SKM-1 (cell line): ENCODE data around the gene NAP1L4.

ENCODE experiments used
- DNase-seq: peaks from one replicate; lab custom pipeline; 2025; ENCODE audit not compliant: unreplicated experiment; lab: John Stamatoyannopoulos, UW

Gene NAP1L4

DNA sequence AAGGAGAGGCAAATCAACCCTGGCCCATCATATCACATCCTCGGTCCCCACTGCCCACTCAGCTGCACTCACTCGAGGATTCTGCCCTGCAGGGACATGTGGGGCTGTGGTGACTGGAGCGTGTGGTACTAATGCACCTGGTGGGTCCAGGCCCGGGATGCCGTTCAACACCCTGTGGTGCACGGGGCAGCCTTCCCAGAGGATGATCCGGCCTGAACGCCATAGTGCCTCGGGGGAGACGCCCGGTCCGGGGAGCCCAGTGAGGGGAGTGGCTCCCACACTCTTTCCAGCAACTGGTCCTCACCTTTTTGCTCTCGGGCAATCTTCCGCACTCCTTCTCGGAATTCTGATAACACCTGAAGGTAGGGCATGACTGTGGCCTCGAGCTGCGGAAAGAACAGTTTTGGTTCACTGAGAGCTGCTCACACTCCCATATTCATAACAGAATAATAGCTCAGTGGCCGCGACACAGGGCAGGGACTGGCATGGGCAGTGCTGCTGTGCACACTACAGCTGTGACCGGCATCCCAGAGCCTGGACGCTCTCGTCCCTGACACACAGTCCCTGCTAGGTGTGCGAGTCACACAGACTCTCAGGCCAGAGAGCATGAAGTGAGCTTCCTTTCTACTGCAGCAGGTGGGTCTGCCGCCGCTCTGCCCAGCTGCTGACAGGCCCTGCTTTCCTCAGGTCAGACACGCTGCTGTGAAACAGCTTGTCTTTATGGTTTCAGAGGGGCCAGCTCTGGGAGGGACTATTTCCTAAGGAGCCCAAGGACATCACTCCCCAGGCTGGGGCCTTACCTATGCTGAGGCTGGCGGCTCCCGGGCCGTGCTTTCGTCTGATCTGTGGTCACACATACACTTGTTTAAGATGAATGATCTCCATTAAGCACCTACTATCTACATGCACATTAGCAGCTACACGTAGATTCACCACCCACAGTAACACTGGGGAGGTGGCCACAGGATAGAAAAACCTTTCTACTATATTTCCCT, 20.1 kb upstream of the NAP1L4 start:
- DNase-seq = no peak

DNA sequence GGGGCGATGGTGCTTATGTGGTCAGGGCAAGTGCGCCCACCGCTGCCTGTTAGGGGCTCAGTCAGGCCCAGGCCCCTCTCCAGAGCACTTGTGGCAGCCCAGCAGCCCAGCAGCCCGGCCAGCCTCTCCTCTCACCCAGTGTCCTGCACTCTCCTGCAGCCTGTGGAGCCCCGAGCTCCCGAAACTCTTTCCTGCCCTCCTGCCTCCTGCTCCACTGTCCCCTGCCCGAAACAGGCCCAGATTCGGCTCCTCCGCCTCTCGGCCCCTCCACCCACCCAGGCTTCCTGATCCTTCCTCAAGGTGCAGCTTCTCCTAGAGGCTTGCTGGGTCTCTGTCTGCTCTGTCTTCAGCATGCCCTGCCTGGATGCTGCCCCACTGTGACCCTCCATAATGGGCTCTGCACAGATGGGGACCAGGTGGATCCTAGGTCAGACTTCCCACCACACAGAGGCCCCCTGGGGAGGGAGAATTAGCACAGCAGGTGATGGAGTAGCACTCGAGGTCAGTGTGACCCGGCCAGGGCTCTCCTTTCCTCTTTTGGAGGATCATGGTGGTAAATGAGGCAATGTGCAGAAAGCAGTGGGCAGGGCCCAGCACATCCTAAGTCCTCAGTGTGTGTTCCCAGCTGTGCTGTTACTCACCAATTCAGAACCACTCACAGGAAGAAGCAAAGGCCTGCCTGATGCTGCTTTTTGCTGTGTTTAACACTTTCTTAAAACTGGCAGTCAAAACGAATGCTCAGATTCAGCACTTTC, 18.6 kb upstream of the NAP1L4 start:
- DNase-seq = no peak

DNA sequence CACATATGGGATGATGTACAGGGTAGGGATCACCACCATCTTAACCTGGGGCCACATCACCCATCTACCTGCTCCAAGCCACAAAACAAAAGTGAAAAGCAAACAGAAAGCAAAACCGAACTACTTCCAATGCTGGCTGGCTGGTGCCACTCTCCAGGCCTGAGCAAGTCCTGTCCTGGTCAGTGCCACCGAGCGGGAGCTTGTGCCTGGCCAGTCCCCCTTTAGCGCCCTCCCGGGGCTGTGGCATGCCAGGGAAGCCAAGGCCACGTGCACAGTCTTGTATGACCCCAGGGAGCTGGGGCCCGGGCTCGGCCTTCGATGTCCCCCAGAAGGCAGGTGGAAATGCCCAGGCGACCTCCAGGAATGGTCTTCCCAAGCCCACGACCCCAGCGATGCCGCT, 17.9 kb upstream of the NAP1L4 start:
- no peak for DNase-seq

DNA sequence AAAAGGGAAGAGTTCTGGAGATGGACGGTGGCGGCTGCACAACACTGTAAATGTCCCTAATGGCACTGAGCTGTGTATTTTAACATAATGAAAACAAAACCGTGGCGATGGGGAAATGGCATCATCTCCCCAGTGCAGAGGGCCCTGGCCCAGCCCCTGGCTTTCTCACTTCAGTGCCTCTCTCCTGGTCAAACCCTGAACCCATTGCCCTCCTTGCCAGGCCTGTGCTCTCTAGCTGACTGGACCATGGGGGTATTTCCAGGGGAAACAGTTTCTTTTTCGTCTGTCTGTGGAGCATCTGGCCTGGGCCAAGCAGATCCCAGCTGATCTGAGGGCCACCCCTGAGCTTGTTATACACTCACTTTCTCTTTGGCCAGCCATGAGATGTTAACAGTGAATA, 17.4 kb upstream of the NAP1L4 start:
- no peak for DNase-seq

DNA sequence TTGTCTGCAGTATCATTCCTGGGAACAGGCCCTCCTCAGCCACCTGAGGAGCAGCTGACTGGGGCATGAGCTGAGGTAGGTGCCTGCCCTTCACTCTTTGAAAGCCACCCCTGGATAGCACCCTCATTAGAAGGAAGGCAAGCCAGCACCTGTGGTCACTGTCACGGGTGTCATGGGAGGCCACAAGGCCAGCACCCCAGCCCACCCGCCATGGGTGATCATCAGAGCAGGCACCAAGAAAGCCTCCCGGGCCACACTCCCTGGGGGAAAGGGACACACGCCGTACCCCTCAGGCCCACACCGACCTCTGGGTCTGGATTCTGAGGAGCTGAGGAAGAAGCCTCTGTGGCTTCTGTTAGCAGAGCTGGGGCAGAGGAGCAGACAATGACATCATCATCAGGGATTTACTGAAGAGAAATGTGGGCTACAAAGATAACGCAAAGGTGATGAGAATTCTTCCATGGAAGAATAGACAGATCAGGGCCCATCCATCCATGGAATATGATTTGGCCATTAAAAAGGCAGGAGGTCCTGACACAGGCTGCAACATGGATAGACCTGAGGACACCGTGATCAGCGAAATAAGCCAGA, 16.7 kb upstream of the NAP1L4 start:
- DNase-seq = no peak

DNA sequence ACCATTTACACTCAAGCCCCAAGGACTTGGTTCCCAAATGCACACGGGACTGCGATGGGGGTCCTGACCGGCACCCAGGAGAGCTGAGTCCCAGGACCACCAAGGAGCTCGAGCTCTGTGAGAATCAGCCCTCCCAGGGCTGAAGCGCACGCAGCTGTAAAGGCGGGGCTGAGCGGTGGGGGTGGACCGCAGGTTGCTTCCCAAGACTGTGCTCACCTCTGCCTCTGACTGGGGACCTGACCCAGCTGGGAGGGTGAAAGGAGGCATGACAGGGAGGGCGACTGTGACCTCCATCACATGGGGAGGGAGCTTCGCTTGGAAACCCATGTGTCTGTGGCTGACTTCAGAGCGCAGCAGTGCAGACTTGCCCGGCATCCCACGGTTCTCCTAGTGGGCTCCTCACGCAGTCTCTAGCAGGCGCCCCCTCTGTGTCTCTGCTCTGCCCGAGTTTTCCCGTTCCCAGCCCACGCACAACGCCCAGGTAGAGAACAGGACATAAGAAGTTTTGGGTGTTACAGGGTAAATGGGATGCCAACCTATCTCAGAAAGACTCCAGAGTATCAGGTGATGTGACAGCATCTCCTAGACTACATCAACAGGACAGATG, 15.4 kb upstream of the NAP1L4 start:
- DNase-seq = no peak

DNA sequence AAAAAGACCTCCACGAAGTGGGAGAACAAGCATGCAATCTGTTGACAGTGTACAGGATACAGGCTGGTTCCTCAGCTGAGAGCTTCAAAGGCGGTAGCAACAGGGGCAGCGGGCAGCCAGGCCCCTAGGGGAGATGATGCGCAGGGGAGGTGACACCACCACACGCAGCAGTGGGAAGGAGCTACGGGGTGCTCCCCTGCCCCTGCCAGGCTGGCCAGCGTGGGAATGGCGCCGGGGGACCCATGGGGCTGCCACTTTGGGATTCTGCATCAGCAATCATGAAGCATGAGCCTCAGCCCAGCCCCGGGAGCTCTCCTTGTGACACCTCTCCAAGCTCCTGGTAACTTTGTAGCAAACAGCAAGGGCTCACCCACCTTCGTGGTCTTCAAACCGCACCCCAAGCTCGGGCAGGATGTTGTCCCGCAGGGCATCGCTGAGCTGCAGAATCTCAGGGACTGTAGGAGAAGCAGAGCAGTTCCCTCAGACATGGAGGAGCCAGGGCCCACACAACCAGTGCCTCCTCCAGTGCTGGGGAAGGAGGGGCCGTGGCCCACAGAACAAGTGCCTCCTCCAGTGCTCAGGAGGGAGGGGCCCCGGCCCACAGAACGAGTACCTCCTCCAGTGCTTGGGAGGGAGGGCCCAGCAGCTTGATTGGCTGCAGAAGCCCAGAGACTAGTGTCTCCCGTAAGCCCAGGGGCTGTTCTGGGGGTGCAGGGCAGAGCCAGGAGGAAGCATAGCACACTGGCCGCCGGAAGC, 14.6 kb upstream of the NAP1L4 start:
- no peak for DNase-seq

DNA sequence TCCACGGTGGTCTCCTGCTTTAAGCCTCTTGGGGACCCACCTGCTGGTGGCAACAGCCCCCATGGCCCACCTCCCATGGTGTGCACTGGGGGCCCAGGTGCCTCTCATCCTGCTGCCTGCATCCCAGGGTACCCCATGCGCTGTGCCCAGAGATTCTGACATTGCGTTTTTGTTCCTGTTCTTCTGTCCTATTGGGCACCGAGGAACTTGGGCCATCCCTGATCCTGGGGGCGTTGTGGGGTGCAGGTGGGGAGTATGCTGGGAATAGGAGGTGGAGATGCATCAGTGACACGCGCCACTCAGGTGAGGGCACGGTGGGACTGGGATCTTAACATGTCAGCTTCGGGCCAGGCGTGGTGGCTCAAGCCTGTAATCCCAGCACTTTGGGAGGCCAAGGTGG, 12.4 kb upstream of the NAP1L4 start:
- DNase-seq = no peak

DNA sequence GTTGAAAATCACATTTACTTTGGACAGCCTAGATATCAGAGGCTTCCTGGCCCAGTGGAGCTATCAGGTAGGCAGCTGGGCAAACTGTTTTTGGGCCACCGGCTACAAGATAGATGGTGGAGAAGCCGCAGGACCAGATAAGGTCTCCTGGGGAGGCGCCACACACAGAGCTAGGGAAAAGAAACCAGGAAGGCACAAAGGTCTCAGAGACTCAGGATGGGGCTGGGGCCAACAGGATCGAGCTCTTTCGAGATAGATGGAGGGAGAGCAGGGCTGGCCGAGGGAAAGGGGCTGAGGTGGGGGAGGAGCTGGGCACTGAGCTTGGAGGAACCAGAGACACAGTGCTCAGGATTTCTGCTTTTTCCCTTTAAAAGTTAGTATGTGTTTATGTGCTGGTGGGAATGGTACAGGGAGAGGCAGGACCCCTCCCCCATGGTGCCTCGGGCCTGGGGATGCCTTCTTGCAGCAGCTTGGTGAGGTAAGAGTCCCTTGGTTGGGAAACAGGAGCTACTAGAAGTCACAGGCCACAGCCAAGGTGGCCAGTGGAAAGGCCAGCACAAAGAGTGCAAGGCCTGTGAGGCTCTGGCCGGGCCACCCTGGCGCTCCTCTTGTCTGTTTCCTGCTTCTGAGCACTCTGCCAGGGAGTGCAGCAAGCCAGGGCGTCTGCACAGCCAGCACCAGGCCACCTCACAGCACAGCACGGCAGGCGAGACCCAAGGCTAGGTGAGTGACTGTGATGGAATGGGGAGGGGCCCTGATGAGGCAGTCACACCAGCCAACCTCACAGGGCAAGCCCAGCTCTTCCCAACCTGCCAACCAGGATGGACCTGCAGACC, 11.5 kb upstream of the NAP1L4 start:
- no peak for DNase-seq

DNA sequence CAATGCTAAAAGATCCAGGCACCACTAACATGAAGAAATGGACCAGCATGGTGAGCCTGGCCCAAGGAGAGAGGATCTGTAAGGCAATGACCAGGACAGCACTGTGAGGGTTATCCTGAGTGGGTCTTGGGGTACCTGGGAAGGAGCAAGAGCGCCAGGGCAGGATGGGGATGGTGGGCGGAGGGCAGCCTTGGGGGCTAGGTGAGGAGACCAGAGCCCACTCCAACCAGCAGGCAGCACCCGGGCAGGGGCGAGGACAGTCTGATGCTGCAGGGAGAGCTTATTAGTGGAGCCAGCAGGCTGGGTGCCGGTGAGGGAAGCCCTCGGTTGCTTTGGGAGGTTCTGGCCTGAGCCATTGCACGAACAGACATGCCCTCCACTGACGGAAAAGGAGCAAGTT, 10.7 kb upstream of the NAP1L4 start:
- no peak for DNase-seq

DNA sequence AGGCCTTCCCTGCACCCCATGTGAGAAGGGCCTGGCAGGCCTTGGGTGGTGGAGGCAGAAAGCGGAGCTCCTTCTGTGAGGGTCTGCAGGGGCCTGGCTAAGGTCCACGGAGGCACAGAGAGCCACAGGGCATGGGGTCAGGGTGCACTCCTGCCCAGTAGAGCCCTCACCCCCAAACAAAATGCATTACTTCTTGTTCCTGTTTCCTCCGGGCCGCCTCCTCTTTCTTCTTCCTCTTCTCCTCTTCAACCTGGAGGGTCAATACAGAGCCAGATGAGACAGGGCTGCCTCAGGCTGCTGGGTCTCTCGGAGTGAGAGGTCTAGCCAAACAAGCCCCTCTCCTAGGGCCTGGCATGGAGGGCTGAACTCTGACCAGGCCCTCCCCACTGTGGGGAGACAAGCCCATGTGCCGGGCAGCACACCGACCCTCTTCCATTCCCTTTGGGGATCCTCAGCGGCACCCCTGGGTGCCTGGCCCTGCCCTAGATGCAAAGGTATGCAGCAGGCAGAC, 10.3 kb upstream of the NAP1L4 start:
- DNase-seq = peak; percentile 60

DNA sequence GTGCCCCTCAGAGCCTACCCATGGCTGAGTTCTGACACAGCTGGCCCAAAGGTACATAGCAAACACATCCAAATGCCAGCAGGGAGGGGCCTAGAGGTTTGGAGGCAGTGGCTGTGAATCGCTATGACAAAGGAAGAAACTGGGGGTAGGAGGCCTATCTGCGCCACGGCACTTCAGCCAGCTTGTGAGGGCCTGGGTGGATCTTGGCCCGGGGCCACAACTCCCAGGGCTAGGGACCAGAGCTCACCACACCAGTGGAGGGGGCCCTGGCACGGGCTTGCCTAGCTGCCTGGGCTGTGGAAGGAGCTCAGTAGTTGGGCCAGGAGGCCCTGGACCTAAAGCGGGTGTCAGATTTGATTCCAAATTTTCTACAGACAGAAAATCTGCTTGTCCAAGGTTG, 9.4 kb upstream of the NAP1L4 start:
- no peak for DNase-seq

DNA sequence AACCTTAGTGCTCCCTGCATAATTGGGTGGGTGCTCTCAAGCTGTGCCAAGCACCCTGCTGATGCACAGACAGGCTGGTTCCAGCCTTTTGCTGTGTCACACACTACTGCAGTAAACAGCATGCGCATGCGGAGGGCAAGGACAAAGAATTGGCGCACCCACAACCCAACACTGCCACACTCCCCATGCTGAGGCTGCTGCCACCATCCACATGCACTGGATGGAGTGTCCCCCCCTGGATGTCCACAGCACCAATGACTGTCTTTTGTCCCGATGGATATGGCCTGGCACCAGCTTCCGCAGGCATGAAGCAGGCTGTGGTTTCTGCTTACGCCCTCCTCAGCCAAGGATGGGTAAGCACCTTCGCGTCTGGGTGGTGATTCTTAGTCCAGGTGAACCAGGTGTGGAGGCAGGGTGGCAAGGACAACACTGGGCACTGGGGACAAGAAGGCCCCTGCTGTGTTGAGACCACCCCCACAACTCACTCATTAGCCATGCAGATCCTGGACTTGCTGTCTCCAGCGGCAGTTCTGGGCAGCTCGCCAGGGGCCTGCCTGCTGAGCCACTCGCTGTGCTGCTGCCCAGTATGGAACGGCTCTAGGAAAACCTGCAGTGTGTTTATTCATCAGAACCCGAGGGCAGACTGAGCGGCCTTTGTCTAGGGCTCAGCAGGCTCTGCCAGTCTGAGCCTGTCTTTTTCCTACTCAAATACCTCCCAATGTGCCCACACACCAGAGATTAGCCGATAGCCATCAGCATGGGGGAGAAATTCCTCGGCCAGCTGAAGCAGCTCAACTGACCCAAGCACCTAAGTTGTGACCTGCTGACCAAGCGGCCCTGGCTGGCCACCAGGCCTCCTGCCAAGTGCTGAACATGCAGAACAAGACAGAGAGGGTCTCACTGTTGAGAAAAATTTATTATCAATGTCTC, 8.2 kb upstream of the NAP1L4 start:
- no peak for DNase-seq

DNA sequence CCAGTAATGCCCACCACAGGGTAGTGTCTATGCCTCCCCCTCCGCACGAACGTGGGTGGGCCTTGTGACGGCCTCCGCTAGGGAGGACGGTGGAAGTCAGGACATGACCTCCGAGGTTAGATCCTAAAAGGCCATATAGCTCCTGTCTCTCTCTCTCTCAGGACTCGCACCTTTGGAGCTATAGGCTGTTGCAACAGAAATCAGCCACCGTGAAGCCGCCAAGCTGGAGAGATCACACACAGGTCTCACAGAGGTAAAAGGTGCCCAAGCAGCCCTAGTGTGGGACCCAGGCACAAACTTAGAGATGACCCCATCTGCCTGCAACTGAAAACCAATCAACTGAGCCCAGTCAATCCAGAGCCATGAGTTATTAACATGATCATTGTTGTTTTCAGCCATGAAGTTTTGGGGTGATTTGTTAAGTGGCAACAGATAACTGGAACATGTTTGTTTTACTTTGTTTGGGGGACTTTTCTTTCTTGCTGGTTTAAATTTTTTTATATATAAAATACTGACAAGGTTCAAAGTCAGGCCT, 7.4 kb upstream of the NAP1L4 start:
- no peak for DNase-seq

DNA sequence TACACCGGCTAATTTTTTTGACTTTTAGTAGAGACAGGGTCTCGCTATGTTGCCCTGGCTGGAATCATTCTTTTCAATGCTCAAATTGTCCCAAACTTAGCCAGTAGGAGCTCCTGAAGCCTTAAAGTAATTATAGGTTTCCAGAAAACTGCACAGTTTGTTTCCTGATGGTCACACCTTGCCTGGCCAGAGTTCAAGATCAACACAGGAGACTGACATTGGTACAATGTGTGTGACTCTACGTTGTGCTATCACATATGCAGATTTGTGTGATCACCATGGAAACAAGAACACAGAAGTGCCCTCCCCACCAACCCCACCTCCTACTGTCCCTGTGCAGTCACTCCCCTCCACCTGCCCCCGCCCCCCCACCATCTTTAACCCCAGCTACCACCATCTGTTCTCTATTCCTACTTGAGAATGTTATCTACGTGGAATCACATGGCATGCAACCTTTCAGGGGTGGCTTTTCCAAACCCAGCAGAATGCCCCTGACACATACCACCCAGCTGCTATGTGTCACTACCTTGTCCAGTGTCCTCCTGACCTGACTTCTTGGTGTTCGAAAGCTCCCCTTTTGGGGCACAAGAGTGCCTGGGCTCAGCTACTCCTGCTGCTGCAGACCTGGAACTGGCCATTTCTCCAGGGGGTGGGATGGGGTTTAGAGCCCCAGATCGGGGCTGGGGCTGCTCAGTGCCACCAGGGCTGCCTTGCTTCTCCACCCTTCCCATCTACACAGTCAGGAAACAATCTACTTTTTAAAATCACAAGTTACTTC, 6.1 kb upstream of the NAP1L4 start:
- DNase-seq = no peak

DNA sequence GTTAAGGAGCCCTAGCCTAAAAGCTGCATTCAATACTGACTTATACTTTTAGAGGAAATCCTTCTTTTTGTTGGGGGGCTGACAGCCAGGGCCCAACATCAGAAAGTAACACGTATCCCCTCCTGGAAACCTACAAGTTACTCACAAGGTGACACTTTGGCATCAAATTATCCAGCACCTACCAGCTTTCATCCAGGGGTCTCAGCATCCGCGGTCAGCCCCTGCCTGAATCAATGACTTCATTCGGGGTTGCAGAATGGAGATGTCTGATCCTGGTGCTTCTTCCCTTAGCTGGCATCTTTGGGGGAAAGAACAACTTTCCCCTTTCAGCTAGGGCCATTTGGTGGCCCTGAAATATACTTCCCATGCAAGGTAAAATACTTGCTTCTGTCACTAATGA, 5.3 kb upstream of the NAP1L4 start:
- no peak for DNase-seq

DNA sequence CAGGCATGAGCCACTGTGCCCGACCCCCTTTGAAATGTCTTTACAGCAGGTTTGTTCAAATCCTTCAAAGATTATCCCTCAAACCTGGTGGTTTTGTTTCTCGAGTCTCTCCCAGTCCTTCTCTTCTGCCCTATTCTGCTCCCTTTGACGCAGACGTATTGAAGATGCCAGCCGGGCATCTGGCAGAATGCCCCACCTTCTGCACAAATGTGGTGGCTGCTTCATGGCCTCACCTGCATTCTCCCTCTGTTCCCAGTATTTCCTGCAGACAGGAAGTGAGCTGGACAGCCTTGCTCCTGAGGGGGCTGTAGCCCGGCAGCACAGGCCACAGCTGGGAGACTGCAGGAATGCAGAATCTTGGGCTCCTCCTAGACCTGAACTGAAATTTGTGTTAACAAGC, 4.8 kb upstream of the NAP1L4 start:
- no peak for DNase-seq
